K562 (cell line): ENCODE measurements around the gene METTL2B. TPM values are rescaled to one million over a fixed set of nuclear protein-coding genes. Genes with fewer than 3 reads are reported as not detected.

Experiments
- ATAC-seq: fragments of 200-7000 bp; cut with Tn5 transposase; 3 replicates; pipeline ENCODE4 v1.9.1; 2020; ENCODE audit warnings: moderate library complexity
- BruUV-seq: library from RNA; stranded (reverse); fragments of 400-500 nt; replicated peaks from 2 replicates; lab custom pipeline; 2021; lab: Mats Ljungman, UMichigan
- CTCF ChIA-PET: fragments of 300-600 bp; formaldehyde crosslinking; extraction: SDS; loops from one replicate; lab custom pipeline; 2021; ENCODE audit warnings: low intra/inter-chr PET ratio; lab: Yijun Ruan, JAX
- POLR2A ChIA-PET: fragments of 300-600, 350-650 bp; sonication (Branson Sonifier 250); formaldehyde crosslinking; extraction: SDS; loops from one replicate; lab custom pipeline; 2021; ENCODE audit warnings: antibody characterized with exemption, inconsistent platforms; lab: Yijun Ruan, JAX
- DNase-seq, 4 experiments: peaks; one replicate each; pipeline versions ENCODE4 v3.0.0 to v3.0.0-alpha.2; 2011 to 2018; ENCODE audit warnings: low spot score in 3 of 4, mixed read lengths in 3 of 4; ENCODE audit errors: extremely low read depth in 1 of 4
- FAIRE-seq: peaks from 2 replicates; lab custom pipeline; 2011; peaks lifted over from hg19 to GRCh38; lab: Jason Lieb, UNC
- H2AFZ ChIP-seq: 2 replicates; pipeline ENCODE4 v1.6.0; 2011; ENCODE audit warnings: low read depth, low read length, control low read depth, inconsistent platforms
- H3K27ac ChIP-seq: fragments of 200-600 bp; 3 replicates; pipeline ENCODE4 v1.8.0; 2011; ENCODE audit warnings: low read depth, mild to moderate bottlenecking, control low read depth, inconsistent platforms, low read length, moderate library complexity, mixed read lengths; ENCODE audit errors: extremely low read depth
- H3K27me3 ChIP-seq, 2 experiments: fragments of 300-600 bp in 1 of 2; 2 replicates in 1 of 2; 3 replicates in 1 of 2; pipeline versions ENCODE4 v1.6.0 to v1.8.0; 2011; ENCODE audit warnings: inconsistent platforms in 2 of 2, low read length in 2 of 2, mild to moderate bottlenecking in 1 of 2, mixed read lengths in 1 of 2, moderate library complexity in 1 of 2; ENCODE audit not compliant: control insufficient read depth in 2 of 2, insufficient read depth in 2 of 2
- H3K36me3 ChIP-seq: fragments of 300-600 bp; 3 replicates; pipeline ENCODE4 v1.8.0; 2011; ENCODE audit warnings: mild to moderate bottlenecking, low read length, inconsistent platforms; ENCODE audit not compliant: control insufficient read depth, insufficient read depth
- H3K4me1 ChIP-seq, 2 experiments: fragments of 200-600 bp in 1 of 2; replicated peaks in 1 of 2; 2 replicates in 1 of 2; 3 replicates in 1 of 2; pipeline versions ENCODE4 v1.5.1 to v1.8.0; 2011; ENCODE audit warnings: inconsistent platforms in 2 of 2, low read length in 2 of 2, mild to moderate bottlenecking in 1 of 2, mixed read lengths in 1 of 2, moderate library complexity in 1 of 2; ENCODE audit not compliant: control insufficient read depth in 2 of 2, insufficient read depth in 2 of 2
- H3K4me2 ChIP-seq: 2 replicates; pipeline ENCODE4 v1.6.1; 2011; ENCODE audit warnings: low read length, control low read depth, inconsistent platforms, mixed read lengths; ENCODE audit not compliant: insufficient read depth
- H3K4me3 ChIP-seq: fragments of 200-600 bp; sonication (generic), shearing (Covaris generic); 2 replicates; pipeline ENCODE4 v1.5.1; 2016; ENCODE audit warnings: control low read depth, inconsistent platforms
- H3K79me2 ChIP-seq: fragments of 200-600 bp; 3 replicates; pipeline ENCODE4 v1.8.0; 2011; ENCODE audit warnings: low read length, inconsistent platforms; ENCODE audit not compliant: control insufficient read depth, insufficient read depth
- H3K9ac ChIP-seq, 2 experiments: 2 replicates each; pipeline versions ENCODE4 v1.6.0 to v1.6.1; 2011; ENCODE audit warnings: low read depth in 2 of 2, low read length in 2 of 2, control low read depth in 1 of 2, inconsistent platforms in 1 of 2, mild to moderate bottlenecking in 1 of 2, mixed read lengths in 1 of 2; ENCODE audit not compliant: insufficient read depth in 1 of 2
- H3K9me1 ChIP-seq: one replicate; pipeline ENCODE4 v1.6.0; 2011; ENCODE audit warnings: inconsistent platforms, mild to moderate bottlenecking, low read length, moderate library complexity; ENCODE audit not compliant: control insufficient read depth, insufficient read depth
- H3K9me3 ChIP-seq: replicated peaks from 2 replicates; pipeline ENCODE4 v1.5.1; 2011; ENCODE audit warnings: low read depth, low read length, inconsistent platforms; ENCODE audit not compliant: control insufficient read depth, insufficient read depth
- H4K20me1 ChIP-seq: replicated peaks from 2 replicates; pipeline ENCODE4 v1.6.1; 2011; ENCODE audit warnings: low read length, inconsistent platforms, mixed read lengths; ENCODE audit not compliant: control insufficient read depth, insufficient read depth
- ARID4B ChIP-seq: sonication (generic); formaldehyde crosslinking; IDR thresholded peaks from 2 replicates; pipeline ENCODE4 v1.8.0; 2022; ENCODE audit warnings: mild to moderate bottlenecking, missing genetic modification reagents
- NFIC ChIP-seq: fragments of 450-650 bp; IDR thresholded peaks from 2 replicates; pipeline ENCODE4 v1.6.1; 2017; ENCODE audit warnings: mild to moderate bottlenecking, inconsistent platforms
- ZC3H11A ChIP-seq: IDR thresholded peaks from 2 replicates; pipeline ENCODE4 v1.6.1; 2012; ENCODE audit warnings: low read depth, low read length, improper control_type of control experiment
- WGBS: fragments of 100-300 bp; shearing (Covaris generic); methylation state at CpG from one replicate; pipeline ENCODE4 v1.1.6; 2016; ENCODE audit warnings: low coverage, mixed read lengths; ENCODE audit not compliant: insufficient coverage; ENCODE audit errors: missing lambda C conversion rate; 5-methylcytosine and 5-hydroxymethylcytosine counted together
- in situ Hi-C: fragments of 300-500 bp; cut with MboI; formaldehyde crosslinking; loops from 4 replicates; pipeline ENCODE4 v1.15.0; 2018; ENCODE audit warnings: inconsistent platforms, mixed read lengths
- intact Hi-C: fragments of 100-400 bp; cut with micrococcal nuclease; formaldehyde crosslinking; loops from 2 replicates; pipeline ENCODE4 v1.14.2; 2022
- polyA plus RNA-seq, 8 experiments: library from polyadenylated mRNA; depleted of rRNA in 4 of 8; stranded (reverse) in 5 of 8; unstranded in 3 of 8; fragments of >200 nt; fragmentation: Nextera tagmentation in 2 of 8; fragmentation: Illumina TruSeq in 1 of 8; extraction: Ambion mirVana in 2 of 8; extraction: Trizol in 1 of 8; gene quantifications; 2 replicates each; pipeline versions ENCODE4 v1.2.1 to v1.2.3, GENCODE V29; 2011 to 2014; ENCODE audit warnings: inconsistent platforms in 1 of 8, missing spikeins in 1 of 8
- total RNA-seq, 7 experiments: library from RNA; depleted of rRNA in 6 of 7; stranded (reverse); fragments of >200 nt in 6 of 7; fragmentation: Illumina TruSeq in 2 of 7; extraction: Trizol in 2 of 7; gene quantifications; 2 replicates each; pipeline versions ENCODE4 v1.2.1 to v1.2.3, GENCODE V29; 2011 to 2021; ENCODE audit warnings: low replicate concordance in 1 of 7
- TF ChIP-seq, protein P1 (sequence below): fragments of 450-650 bp; IDR thresholded peaks from 2 replicates; pipeline ENCODE4 v1.6.1; 2017; ENCODE audit warnings: antibody characterized with exemption, mild to moderate bottlenecking

METTL2B gene
- total and polyA plus RNA-seq, 9 of the 15 experiments (the other 6 are each of a cell fraction or from before 2014, with no cell fraction given) = 35.9 to 95.7 (median 79.2) TPM

GRCh38 chr7:128443831-128444600, 32.5 kb upstream of the METTL2B start (continued):
- TF ChIP-seq ARID4B (CRISPR knock-in tag) = 0 out of 2 replicates have a peak, but pooled peaks have one; percentile 21
- TF ChIP-seq, all 486 proteins: peak for 3

DNA sequence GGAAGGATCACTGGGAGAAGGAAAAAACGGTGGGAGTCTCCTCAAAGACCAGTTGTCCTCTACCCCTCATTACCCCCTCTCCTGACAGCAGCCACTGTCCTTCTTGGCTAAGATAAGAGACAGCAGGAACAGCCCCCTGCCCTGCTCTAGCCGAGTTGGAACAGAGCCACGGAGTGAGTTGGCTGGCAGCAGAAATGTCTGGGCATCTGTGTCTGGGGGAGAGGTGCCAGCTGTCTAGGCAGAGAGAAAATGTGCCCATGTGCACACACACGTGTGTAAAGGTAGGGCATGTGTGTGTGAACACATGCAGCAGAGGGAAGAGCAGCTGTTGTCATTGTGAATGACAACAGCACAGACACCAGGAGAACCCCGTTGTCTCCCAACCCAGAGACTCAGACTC, 30.2 kb upstream of the METTL2B start:
- no peak for DNase-seq
- no peak overlapping the region for H3K27ac ChIP-seq
- H3K9me3 ChIP-seq = no peaks in the 10 kb centered on the region
- WGBS = 7% methylated on average over 5 of the region's 5 CpGs
- BruUV-seq = no TSS peak
- no peak for FAIRE-seq
- H3K27me3 ChIP-seq = no peaks in the 10 kb centered on the region
- peak; percentile 61 for TF ChIP-seq NFIC
- TF ChIP-seq ZC3H11A = no peak
- TF ChIP-seq, protein P1, sequence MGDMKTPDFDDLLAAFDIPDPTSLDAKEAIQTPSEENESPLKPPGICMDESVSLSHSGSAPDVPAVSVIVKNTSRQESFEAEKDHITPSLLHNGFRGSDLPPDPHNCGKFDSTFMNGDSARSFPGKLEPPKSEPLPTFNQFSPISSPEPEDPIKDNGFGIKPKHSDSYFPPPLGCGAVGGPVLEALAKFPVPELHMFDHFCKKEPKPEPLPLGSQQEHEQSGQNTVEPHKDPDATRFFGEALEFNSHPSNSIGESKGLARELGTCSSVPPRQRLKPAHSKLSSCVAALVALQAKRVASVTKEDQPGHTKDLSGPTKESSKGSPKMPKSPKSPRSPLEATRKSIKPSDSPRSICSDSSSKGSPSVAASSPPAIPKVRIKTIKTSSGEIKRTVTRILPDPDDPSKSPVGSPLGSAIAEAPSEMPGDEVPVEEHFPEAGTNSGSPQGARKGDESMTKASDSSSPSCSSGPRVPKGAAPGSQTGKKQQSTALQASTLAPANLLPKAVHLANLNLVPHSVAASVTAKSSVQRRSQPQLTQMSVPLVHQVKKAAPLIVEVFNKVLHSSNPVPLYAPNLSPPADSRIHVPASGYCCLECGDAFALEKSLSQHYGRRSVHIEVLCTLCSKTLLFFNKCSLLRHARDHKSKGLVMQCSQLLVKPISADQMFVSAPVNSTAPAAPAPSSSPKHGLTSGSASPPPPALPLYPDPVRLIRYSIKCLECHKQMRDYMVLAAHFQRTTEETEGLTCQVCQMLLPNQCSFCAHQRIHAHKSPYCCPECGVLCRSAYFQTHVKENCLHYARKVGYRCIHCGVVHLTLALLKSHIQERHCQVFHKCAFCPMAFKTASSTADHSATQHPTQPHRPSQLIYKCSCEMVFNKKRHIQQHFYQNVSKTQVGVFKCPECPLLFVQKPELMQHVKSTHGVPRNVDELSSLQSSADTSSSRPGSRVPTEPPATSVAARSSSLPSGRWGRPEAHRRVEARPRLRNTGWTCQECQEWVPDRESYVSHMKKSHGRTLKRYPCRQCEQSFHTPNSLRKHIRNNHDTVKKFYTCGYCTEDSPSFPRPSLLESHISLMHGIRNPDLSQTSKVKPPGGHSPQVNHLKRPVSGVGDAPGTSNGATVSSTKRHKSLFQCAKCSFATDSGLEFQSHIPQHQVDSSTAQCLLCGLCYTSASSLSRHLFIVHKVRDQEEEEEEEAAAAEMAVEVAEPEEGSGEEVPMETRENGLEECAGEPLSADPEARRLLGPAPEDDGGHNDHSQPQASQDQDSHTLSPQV = peak; percentile 35; the same call in 1 of the 2 replicates
- H3K9ac ChIP-seq = peak overlapping the region in 1 of 2 experiments; percentile 69; a peak in 1 of 4 replicates
- no peaks in the 10 kb centered on the region for H3K9me1 ChIP-seq
- CTCF ChIA-PET = no interaction called here
- H3K4me2 ChIP-seq = peak overlapping the region; percentile 23; the same call in 1 of the 2 replicates
- H3K4me1 ChIP-seq = peaks cover 0 to 8% of the 10 kb centered on the region in 2 experiments; a peak in 3 of 5 replicates
- intact Hi-C loops (no loop called here), in situ Hi-C loops (no loop called here)
- no peaks in the 10 kb centered on the region for H3K36me3 ChIP-seq
- H3K79me2 ChIP-seq = no peaks in the 10 kb centered on the region
- no peak overlapping the region for H3K4me3 ChIP-seq
- ATAC-seq = peak; percentile 45
- H2AFZ ChIP-seq = peak overlapping the region; percentile 82
- no peaks in the 10 kb centered on the region for H4K20me1 ChIP-seq
- POLR2A ChIA-PET = interaction anchor here (0.9 to 1.5 kb wide), 2 partner anchors 9 kb away, joined by 3 to 4 read pairs; partner anchors contain the start of gene HILPDA
